Epithelial cell of esophagus (primary cell): ENCODE results near the gene EIF3L.
A peak's percentile ranks its signal among the peaks of the same experiment; 100 is the strongest.

ENCODE experiments used
- DNase-seq: peaks from one replicate; pipeline ENCODE4 v3.0.0; 2010; ENCODE audit warnings: low read depth
- H3K4me3 ChIP-seq: 2 replicates; pipeline ENCODE4 v1.5.1; 2011; ENCODE audit warnings: mild to moderate bottlenecking, low read length, control low read depth
- CTCF ChIP-seq: IDR thresholded peaks from 2 replicates; pipeline ENCODE4 v1.5.1; 2011; ENCODE audit warnings: low read depth, mild to moderate bottlenecking, low read length, control low read depth, inconsistent platforms; ENCODE audit not compliant: insufficient read depth; ENCODE audit errors: missing control alignments

EIF3L gene

GRCh38 chr22:37827056-37827455 lies 22.2 kb upstream of the EIF3L start:
- H3K4me3 ChIP-seq = no peak overlapping the region
- TF ChIP-seq CTCF = no peak
- DNase-seq = no peak

GRCh38 chr22:37830093-37830842 lies 19.0 kb upstream of the EIF3L start:
- no peak for DNase-seq
- no peak overlapping the region for H3K4me3 ChIP-seq
- TF ChIP-seq CTCF = no peak

GRCh38 chr22:37831472-37831871 lies 17.7 kb upstream of the EIF3L start:
- TF ChIP-seq CTCF = no peak
- DNase-seq = no peak
- no peak overlapping the region for H3K4me3 ChIP-seq

- DNase-seq = no peak
- H3K4me3 ChIP-seq = no peak overlapping the region
- no peak for TF ChIP-seq CTCF
Measured at GRCh38 chr22:37832022-37832857, 17.0 kb upstream of the EIF3L start.

- no peak for DNase-seq
- H3K4me3 ChIP-seq = no peak overlapping the region
- no peak for TF ChIP-seq CTCF
Measured at GRCh38 chr22:37842015-37842793, 7.0 kb upstream of the EIF3L start.

GRCh38 chr22:37843741-37844089 lies 5.5 kb upstream of the EIF3L start:
- H3K4me3 ChIP-seq = peak overlapping the region; percentile 59
- no peak for TF ChIP-seq CTCF
- no peak for DNase-seq
